GM13977 (cell line): ENCODE measurements around the gene KIAA0232.

ENCODE experiments used
- DNase-seq: peaks from one replicate; pipeline ENCODE4 v3.0.0; 2012; ENCODE audit warnings: low spot score
- CTCF ChIP-seq: IDR thresholded peaks from 2 replicates; pipeline ENCODE4 v1.5.1; 2012; ENCODE audit warnings: mild to moderate bottlenecking, control low read depth; ENCODE audit not compliant: insufficient read depth; ENCODE audit errors: extremely low read depth, missing control alignments
- in situ Hi-C: fragments of 300-500 bp; cut with MboI; formaldehyde crosslinking; loops from one replicate; pipeline ENCODE4 v1.12.0; 2022; ENCODE audit warnings: low sequenced_read_pairs, low pct_unique_long_range_greater_than_20kb, mixed read lengths, inconsistent platforms; ENCODE audit not compliant: unreplicated experiment

Gene KIAA0232

GRCh38 chr4:6854098-6854744 lies 71.7 kb downstream of the KIAA0232 start:
- no peak for DNase-seq
- no peak for TF ChIP-seq CTCF
- in situ Hi-C loops, result no loop called here

GRCh38 chr4:6855692-6856297 lies 73.3 kb downstream of the KIAA0232 start:
- DNase-seq, result peak; percentile 68
- in situ Hi-C loops, result no loop called here
- TF ChIP-seq CTCF, result no peak

GRCh38 chr4:6856391-6856790 lies 73.9 kb downstream of the KIAA0232 start:
- TF ChIP-seq CTCF, result no peak
- in situ Hi-C loops, result no loop called here
- DNase-seq, result no peak

- DNase-seq, result no peak
- TF ChIP-seq CTCF, result no peak
- in situ Hi-C loops, result no loop called here
Observed at GRCh38 chr4:6857009-6857882, 74.7 kb downstream of the KIAA0232 start.

- no peak for TF ChIP-seq CTCF
- in situ Hi-C loops, result no loop called here
- DNase-seq, result no peak
Observed at GRCh38 chr4:6858997-6859396, 76.5 kb downstream of the KIAA0232 start.

- in situ Hi-C loops, result no loop called here
- no peak for DNase-seq
Observed at GRCh38 chr4:6859543-6859942, 77.0 kb downstream of the KIAA0232 start.

More at GRCh38 chr4:6859543-6859942, 77.0 kb downstream of the KIAA0232 start:
- TF ChIP-seq CTCF, result no peak
